GM23248 (cell line): ENCODE measurements around the gene SLX4IP. TPM values are rescaled to one million over a fixed set of nuclear protein-coding genes. Genes with fewer than 3 reads are reported as not detected.

Experiments used
- DNase-seq: peaks from one replicate; pipeline ENCODE4 v3.0.0-alpha.2; 2015
- H2AFZ ChIP-seq: fragments of 200-600 bp; sonication (generic); 2 replicates; pipeline ENCODE4 v1.6.1; 2016; ENCODE audit warnings: antibody characterized with exemption
- H3F3A ChIP-seq: fragments of 200-600 bp; sonication (generic); 2 replicates; pipeline ENCODE4 v1.6.1; 2016; ENCODE audit warnings: mild to moderate bottlenecking, antibody characterized with exemption, mixed run types; ENCODE audit not compliant: insufficient read depth
- H3K27ac ChIP-seq: fragments of 200-600 bp; sonication (generic); 2 replicates; pipeline ENCODE4 v1.5.1; 2016; ENCODE audit warnings: mild to moderate bottlenecking
- H3K27me3 ChIP-seq: fragments of 200-600 bp; sonication (generic); replicated peaks from 2 replicates; pipeline ENCODE4 v1.6.1; 2016; ENCODE audit warnings: mild to moderate bottlenecking; ENCODE audit not compliant: insufficient read depth
- H3K36me3 ChIP-seq: fragments of 200-600 bp; sonication (generic); 2 replicates; pipeline ENCODE4 v1.6.1; 2016; ENCODE audit warnings: low read depth, mild to moderate bottlenecking
- H3K4me1 ChIP-seq: fragments of 200-600 bp; sonication (generic); 2 replicates; pipeline ENCODE4 v1.6.1; 2016; ENCODE audit warnings: mild to moderate bottlenecking; ENCODE audit not compliant: insufficient read depth
- H3K4me2 ChIP-seq: fragments of 200-600 bp; sonication (generic); one replicate; pipeline ENCODE4 v1.6.1; 2016; ENCODE audit warnings: mild to moderate bottlenecking; ENCODE audit not compliant: unreplicated experiment
- H3K4me3 ChIP-seq: fragments of 200-600 bp; sonication (generic); 2 replicates; pipeline ENCODE4 v1.5.1; 2016; ENCODE audit warnings: mild to moderate bottlenecking
- H3K79me2 ChIP-seq: fragments of 200-600 bp; sonication (generic); 2 replicates; pipeline ENCODE4 v1.6.1; 2016; ENCODE audit warnings: mild to moderate bottlenecking; ENCODE audit not compliant: insufficient read depth
- H3K9ac ChIP-seq: fragments of 200-600 bp; sonication (generic); 2 replicates; pipeline ENCODE4 v1.6.1; 2016; ENCODE audit warnings: mild to moderate bottlenecking
- H3K9me2 ChIP-seq: fragments of 200-600 bp; sonication (generic); 2 replicates; pipeline ENCODE4 v1.6.1; 2016; ENCODE audit warnings: mixed run types, mild to moderate bottlenecking, moderate library complexity; ENCODE audit not compliant: insufficient read depth
- H3K9me3 ChIP-seq: fragments of 200-600 bp; sonication (generic); one replicate; pipeline ENCODE4 v1.6.1; 2017; ENCODE audit warnings: low read depth
- H4K20me1 ChIP-seq: fragments of 200-600 bp; sonication (generic); 2 replicates; pipeline ENCODE4 v1.6.0; 2016; ENCODE audit not compliant: insufficient read depth
- EZH2 ChIP-seq: fragments of 200-600 bp; sonication (generic); IDR thresholded peaks from 2 replicates; pipeline ENCODE4 v1.6.1; 2018; ENCODE audit warnings: antibody characterized with exemption, mild to moderate bottlenecking; ENCODE audit not compliant: insufficient read depth, poor library complexity, severe bottlenecking
- EZH2phosphoT487 ChIP-seq: fragments of 200-600 bp; sonication (generic); IDR thresholded peaks from 2 replicates; pipeline ENCODE4 v1.6.1; 2018; ENCODE audit warnings: antibody characterized with exemption, moderate library complexity, mild to moderate bottlenecking, low read depth; ENCODE audit not compliant: insufficient read depth
- WGBS, 2 experiments: methylation state at CpG; one replicate each; pipeline ENCODE4 v1.1.6; 2015 to 2017; ENCODE audit warnings: low lambda C conversion rate in 2 of 2, low coverage in 1 of 2; ENCODE audit errors: missing lambda C conversion rate in 2 of 2; 5-methylcytosine and 5-hydroxymethylcytosine counted together
- in situ Hi-C: fragments of 300-500 bp; cut with MboI; formaldehyde crosslinking; loops from 2 replicates; pipeline ENCODE4 v1.15.0; 2020
- polyA plus RNA-seq: library from polyadenylated mRNA; unstranded; fragments of >200 nt; fragmentation: Nextera tagmentation; extraction: Ambion mirVana; gene quantifications from 2 replicates; pipeline ENCODE4 v1.2.1, GENCODE V29; 2016
- total RNA-seq: library from RNA; depleted of rRNA; stranded (reverse); fragments of >200 nt; shearing (Covaris generic); gene quantifications from 2 replicates; pipeline ENCODE4 v1.2.3, GENCODE V29; 2014

Gene SLX4IP
- total and polyA plus RNA-seq, 2 experiments from 2014 or later: 3.7 to 3.9 TPM

GRCh38 chr20:10645205-10645570 lies 210.1 kb downstream of the SLX4IP start:
- no peaks in the 10 kb centered on the region for H3K36me3 ChIP-seq
- H3K27ac ChIP-seq: no peak overlapping the region
- in situ Hi-C loops: no loop called here
- no peak overlapping the region for H2AFZ ChIP-seq
- no peaks in the 10 kb centered on the region for H3F3A ChIP-seq
- no peaks in the 10 kb centered on the region for H3K9me2 ChIP-seq
- no peaks in the 10 kb centered on the region for H4K20me1 ChIP-seq
- TF ChIP-seq EZH2phosphoT487 (no peak), EZH2 (no peak)
- H3K9ac ChIP-seq: no peak overlapping the region
- WGBS, 2 experiments: 95 to 96% methylated on average over 10 of the region's 10 CpGs
- H3K27me3 ChIP-seq: no peaks in the 10 kb centered on the region
- H3K4me3 ChIP-seq: no peak overlapping the region
- H3K4me1 ChIP-seq: 0 out of 2 replicates have a peak, but pooled peaks cover 5% of the 10 kb centered on the region
- DNase-seq: no peak
- H3K79me2 ChIP-seq: no peaks in the 10 kb centered on the region
- H3K4me2 ChIP-seq: no peak overlapping the region
- no peaks in the 10 kb centered on the region for H3K9me3 ChIP-seq

- in situ Hi-C loops: no loop called here
- no peak overlapping the region for H3K27ac ChIP-seq
Measured at GRCh38 chr20:10646006-10646405, 210.9 kb downstream of the SLX4IP start.

GRCh38 chr20:10646886-10647420 lies 211.8 kb downstream of the SLX4IP start:
- no peaks in the 10 kb centered on the region for H3K27me3 ChIP-seq
- no peaks in the 10 kb centered on the region for H3K36me3 ChIP-seq
- no peak overlapping the region for H3K4me3 ChIP-seq
- H3K4me2 ChIP-seq: no peak overlapping the region
- 85 to 94% methylated on average over 6 to 9 of the region's 9 CpGs for WGBS, 2 experiments
- no peaks in the 10 kb centered on the region for H3K79me2 ChIP-seq
- TF ChIP-seq EZH2 (no peak), EZH2phosphoT487 (no peak)
- H2AFZ ChIP-seq: no peak overlapping the region
- no peaks in the 10 kb centered on the region for H3F3A ChIP-seq
- H3K9me3 ChIP-seq: no peaks in the 10 kb centered on the region
- H4K20me1 ChIP-seq: no peaks in the 10 kb centered on the region
- H3K9ac ChIP-seq: no peak overlapping the region
- no peaks in the 10 kb centered on the region for H3K9me2 ChIP-seq
- no peak overlapping the region for H3K27ac ChIP-seq
- H3K4me1 ChIP-seq: 0 out of 2 replicates have a peak, but pooled peaks cover 5% of the 10 kb centered on the region
- no peak for DNase-seq
- in situ Hi-C loops: no loop called here

More at GRCh38 chr20:10646006-10646405, 210.9 kb downstream of the SLX4IP start:
- Histone ChIP-seq H3K9me3 (no peaks in the 10 kb centered on the region), H3K4me3 (no peak overlapping the region), H3K27me3 (no peaks in the 10 kb centered on the region), H4K20me1 (no peaks in the 10 kb centered on the region), H3K9ac (no peak overlapping the region), H3K4me2 (no peak overlapping the region), H3K79me2 (no peaks in the 10 kb centered on the region), H3K36me3 (no peaks in the 10 kb centered on the region), H3K4me1 (0 out of 2 replicates have a peak, but pooled peaks cover 5% of the 10 kb centered on the region), H3K9me2 (no peaks in the 10 kb centered on the region), H2AFZ (no peak overlapping the region), H3F3A (no peaks in the 10 kb centered on the region)
- TF ChIP-seq EZH2: no peak
- no peak for TF ChIP-seq EZH2phosphoT487
- WGBS, 2 experiments: 92 to 94% methylated on average over 4 of the region's 4 CpGs
- no peak for DNase-seq

DNA sequence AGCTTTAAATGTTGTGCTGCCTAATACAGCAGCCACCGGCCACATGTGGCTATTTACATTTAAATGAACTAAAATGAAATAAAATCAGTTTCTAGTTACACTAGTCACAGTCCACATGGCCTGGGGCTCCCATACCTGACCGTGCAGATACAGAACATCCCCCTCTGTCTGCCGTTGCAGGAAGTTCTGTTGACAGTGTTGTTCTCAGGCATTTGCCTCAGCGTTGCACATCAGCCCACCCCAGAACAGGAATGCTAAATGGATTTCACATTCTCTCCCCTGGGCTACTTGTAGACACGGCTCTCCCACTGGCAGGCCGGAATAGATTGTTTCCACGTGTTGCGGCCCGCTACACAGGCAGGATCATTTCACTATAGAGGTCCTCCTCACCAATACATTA lies 212.4 kb downstream of the SLX4IP start:
- Histone ChIP-seq H3K27me3 (no peaks in the 10 kb centered on the region), H3K27ac (no peak overlapping the region), H3K9me3 (no peaks in the 10 kb centered on the region), H3K4me2 (no peak overlapping the region), H3K36me3 (no peaks in the 10 kb centered on the region), H3K79me2 (no peaks in the 10 kb centered on the region), H3K9ac (no peak overlapping the region), H3K4me1 (0 out of 2 replicates have a peak, but pooled peaks cover 5% of the 10 kb centered on the region), H3K9me2 (no peaks in the 10 kb centered on the region), H4K20me1 (no peaks in the 10 kb centered on the region), H2AFZ (no peak overlapping the region), H3F3A (no peaks in the 10 kb centered on the region), H3K4me3 (no peak overlapping the region)
- peak; percentile 23 for DNase-seq
- TF ChIP-seq EZH2phosphoT487 (no peak), EZH2 (no peak)
- in situ Hi-C loops: no loop called here
- 75 to 82% methylated on average over 9 of the region's 9 CpGs for WGBS, 2 experiments

DNA sequence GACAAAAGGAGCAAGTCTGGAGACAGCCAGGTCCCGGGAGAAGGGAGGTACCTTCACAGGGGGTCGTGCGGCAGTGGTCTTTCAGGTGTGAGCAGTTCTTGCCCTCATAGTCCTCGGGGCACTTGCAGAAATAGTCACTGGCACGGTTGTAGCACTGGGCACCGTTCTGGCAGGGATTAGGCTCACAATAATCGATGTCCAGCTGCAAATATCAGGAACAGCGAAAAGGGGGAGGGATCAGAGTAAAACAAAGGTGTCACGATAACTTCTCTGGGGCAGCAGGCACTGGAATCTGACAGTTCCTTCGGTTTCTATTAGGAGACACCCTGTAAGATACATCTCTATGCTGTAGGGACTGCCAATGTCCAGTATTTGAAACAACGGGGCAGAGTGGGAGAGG lies 212.8 kb downstream of the SLX4IP start:
- DNase-seq: no peak
- Histone ChIP-seq H3K4me3 (no peak overlapping the region), H3K9ac (no peak overlapping the region), H3K36me3 (no peaks in the 10 kb centered on the region), H4K20me1 (no peaks in the 10 kb centered on the region), H3K4me1 (0 out of 2 replicates have a peak, but pooled peaks cover 5% of the 10 kb centered on the region), H3K27me3 (no peaks in the 10 kb centered on the region), H3K4me2 (no peak overlapping the region), H3K9me2 (no peaks in the 10 kb centered on the region), H2AFZ (no peak overlapping the region), H3K79me2 (no peaks in the 10 kb centered on the region), H3F3A (no peaks in the 10 kb centered on the region), H3K27ac (no peak overlapping the region), H3K9me3 (no peaks in the 10 kb centered on the region)
- in situ Hi-C loops: no loop called here
- WGBS, 2 experiments: 79 to 83% methylated on average over 11 of the region's 11 CpGs
- TF ChIP-seq EZH2 (no peak), EZH2phosphoT487 (no peak)
